ENCODE results near the gene ARHGAP28. TPM values are rescaled to one million over a fixed set of nuclear protein-coding genes. Genes with fewer than 3 reads are reported as not detected.

The ARHGAP28 gene
- total and polyA plus RNA-seq, 3 experiments from 2014 or later, result not detected

DNA sequence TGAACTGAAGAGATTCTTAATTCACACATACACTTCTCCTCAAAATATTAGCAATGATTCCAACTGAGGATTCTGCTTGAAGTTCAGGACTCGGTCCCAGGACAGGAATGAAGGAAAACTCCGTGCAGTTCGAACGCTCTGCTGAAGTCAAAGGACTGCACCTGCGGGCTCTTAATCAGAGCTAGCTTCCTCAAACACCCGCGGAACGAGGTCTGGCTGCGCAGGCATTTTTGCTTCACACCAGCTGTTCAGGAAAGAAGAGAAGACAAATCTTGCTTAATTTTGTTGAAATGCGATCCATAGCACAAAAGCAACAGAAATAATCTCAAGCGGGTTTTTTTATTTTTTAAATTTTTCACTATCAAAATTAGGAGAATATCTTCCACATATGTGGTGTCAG is 212.5 kb downstream of the ARHGAP28 start:
- Histone ChIP-seq H3K27me3 (ENCODE audit: insufficient read depth, low read length, poor library complexity, severe bottlenecking) (no peaks in the 10 kb centered on the region), H3K9me3 (ENCODE audit: low read length) (no peaks in the 10 kb centered on the region), H3K36me3 (ENCODE audit: insufficient read depth, low read length) (no peaks in the 10 kb centered on the region), H3K4me1 (ENCODE audit: insufficient read depth, low read length) (no peaks in the 10 kb centered on the region), H3K27ac (ENCODE audit: low read depth, low read length) (no peak overlapping the region), H3K4me3 (ENCODE audit: low read length) (no peak overlapping the region)
- POLR2A ChIA-PET, result no interaction called here
- Mint-ChIP-seq H3K4me1 (no peaks in the 10 kb centered on the region), H3K36me3 (no peaks in the 10 kb centered on the region), H3K4me3 (no peak overlapping the region), H3K9me3 (peaks cover 0 to 10% (median 7%) of the 10 kb centered on the region in 5 donors), H3K27me3 (no peaks in the 10 kb centered on the region), H3K27ac (no peak overlapping the region)
- CTCF ChIA-PET, result no interaction called here
- no peak for DNase-seq

DNA sequence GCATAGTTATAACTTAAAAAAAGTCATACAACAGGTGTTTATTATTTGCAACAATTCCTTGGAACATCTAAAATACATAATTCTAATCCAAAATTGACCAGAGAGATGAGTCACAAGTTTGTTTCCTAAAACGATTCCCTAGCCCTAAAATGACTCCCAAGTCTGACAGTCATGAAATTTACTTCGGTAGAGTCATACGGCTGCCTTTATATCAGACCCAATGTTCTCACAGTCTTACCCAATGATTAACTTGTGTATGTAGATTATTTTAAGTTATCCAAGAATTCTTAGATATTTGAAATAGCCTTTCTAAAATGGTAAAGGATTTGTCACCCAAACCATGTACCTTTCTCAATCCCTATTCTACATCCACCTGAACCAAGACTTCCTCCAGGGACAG is 213.2 kb downstream of the ARHGAP28 start:
- Histone ChIP-seq H3K27ac (ENCODE audit: low read depth, low read length) (no peak overlapping the region), H3K4me3 (ENCODE audit: low read length) (no peak overlapping the region), H3K36me3 (ENCODE audit: insufficient read depth, low read length) (no peaks in the 10 kb centered on the region), H3K9me3 (ENCODE audit: low read length) (no peaks in the 10 kb centered on the region), H3K27me3 (ENCODE audit: insufficient read depth, low read length, poor library complexity, severe bottlenecking) (no peaks in the 10 kb centered on the region), H3K4me1 (ENCODE audit: insufficient read depth, low read length) (no peaks in the 10 kb centered on the region)
- CTCF ChIA-PET, result no interaction called here
- no peak overlapping the region for H3K4me3 Mint-ChIP-seq
- no peaks in the 10 kb centered on the region for H3K36me3 Mint-ChIP-seq
- no peaks in the 10 kb centered on the region for H3K4me1 Mint-ChIP-seq
- no peak for DNase-seq
- no peak overlapping the region for H3K27ac Mint-ChIP-seq
- POLR2A ChIA-PET, result no interaction called here
- no peaks in the 10 kb centered on the region for H3K27me3 Mint-ChIP-seq
- H3K9me3 Mint-ChIP-seq, result peaks cover 2 to 14% (median 8%) of the 10 kb centered on the region in 5 donors

DNA sequence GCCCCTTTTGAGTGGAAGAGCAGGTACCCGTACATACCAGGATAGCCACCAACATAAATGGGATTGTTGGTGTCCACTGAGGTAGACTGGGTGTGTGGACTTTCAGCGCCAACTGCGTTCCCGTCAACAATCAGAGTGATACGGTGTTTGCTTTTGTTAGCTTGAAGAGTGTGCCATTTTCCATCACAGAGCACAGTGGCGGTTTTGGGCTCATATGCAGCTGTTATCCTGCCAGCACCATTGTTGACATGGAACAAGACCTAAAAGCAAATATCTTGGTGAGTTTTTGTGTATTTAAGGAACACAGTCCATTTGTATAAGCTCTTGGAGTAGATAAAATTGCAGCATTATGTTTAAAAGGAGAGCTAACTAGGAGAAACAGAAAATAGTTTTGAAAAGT is 213.6 kb downstream of the ARHGAP28 start:
- H3K27me3 Mint-ChIP-seq, result no peaks in the 10 kb centered on the region
- peaks cover 2 to 14% (median 6%) of the 10 kb centered on the region in 5 donors for H3K9me3 Mint-ChIP-seq
- Histone ChIP-seq H3K27me3 (ENCODE audit: insufficient read depth, low read length, poor library complexity, severe bottlenecking) (no peaks in the 10 kb centered on the region), H3K27ac (ENCODE audit: low read depth, low read length) (no peak overlapping the region), H3K9me3 (ENCODE audit: low read length) (no peaks in the 10 kb centered on the region), H3K36me3 (ENCODE audit: insufficient read depth, low read length) (no peaks in the 10 kb centered on the region), H3K4me1 (ENCODE audit: insufficient read depth, low read length) (no peaks in the 10 kb centered on the region), H3K4me3 (ENCODE audit: low read length) (no peak overlapping the region)
- no peak overlapping the region for H3K4me3 Mint-ChIP-seq
- ChIA-PET POLR2A (no interaction called here), CTCF (no interaction called here)
- no peak for DNase-seq
- H3K27ac Mint-ChIP-seq, result no peak overlapping the region
- H3K4me1 Mint-ChIP-seq, result no peaks in the 10 kb centered on the region
- H3K36me3 Mint-ChIP-seq, result no peaks in the 10 kb centered on the region

DNA sequence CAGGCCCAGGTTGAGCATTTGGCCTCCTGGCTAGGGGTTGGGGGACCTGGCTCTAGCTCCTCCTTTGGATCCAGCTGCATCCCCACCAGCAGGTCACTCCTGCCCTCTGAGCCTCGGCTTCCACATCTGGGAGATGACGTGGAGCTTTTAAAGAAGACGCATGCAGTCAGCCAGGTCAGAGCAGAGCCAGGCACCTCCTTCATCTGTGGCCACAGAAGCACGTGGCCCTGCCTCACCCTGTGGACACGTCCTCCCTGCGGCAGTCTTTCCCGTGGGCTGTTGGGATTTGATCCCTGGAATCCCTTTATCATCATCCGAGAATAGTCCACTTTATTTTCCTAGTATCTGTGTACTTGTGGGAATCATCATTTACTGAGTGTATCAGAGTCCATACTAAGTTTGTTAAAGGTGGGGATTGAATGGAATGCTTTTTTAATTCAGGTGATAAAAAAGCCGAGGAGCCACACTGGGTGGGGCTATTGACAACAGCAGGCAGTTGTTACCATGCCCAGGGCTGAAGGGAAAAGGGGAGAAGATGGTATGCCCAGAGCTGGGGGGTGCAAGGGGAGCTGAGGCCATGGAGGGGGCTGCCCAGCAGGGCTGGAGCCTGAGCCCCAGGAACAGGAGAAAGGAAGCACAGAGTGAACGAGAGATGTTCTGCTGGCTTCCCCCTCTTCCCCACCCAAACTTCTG is 218.0 kb downstream of the ARHGAP28 start:
- no peaks in the 10 kb centered on the region for H3K27me3 Mint-ChIP-seq
- POLR2A ChIA-PET, result no interaction called here
- H3K4me3 Mint-ChIP-seq, result no peak overlapping the region
- H3K36me3 ChIP-seq (ENCODE audit: insufficient read depth, low read length), result no peaks in the 10 kb centered on the region
- H3K27ac Mint-ChIP-seq, result no peak overlapping the region
- CTCF ChIA-PET, result no interaction called here
- peaks cover 2 to 18% (median 15%) of the 10 kb centered on the region in 5 donors for H3K9me3 Mint-ChIP-seq
- DNase-seq, result no peak
- no peaks in the 10 kb centered on the region for H3K9me3 ChIP-seq (ENCODE audit: low read length)
- no peaks in the 10 kb centered on the region for H3K27me3 ChIP-seq (ENCODE audit: insufficient read depth, low read length, poor library complexity, severe bottlenecking)
- no peak overlapping the region for H3K27ac ChIP-seq (ENCODE audit: low read depth, low read length)
- H3K4me3 ChIP-seq (ENCODE audit: low read length), result no peak overlapping the region
- no peaks in the 10 kb centered on the region for H3K4me1 ChIP-seq (ENCODE audit: insufficient read depth, low read length)
- H3K36me3 Mint-ChIP-seq, result no peaks in the 10 kb centered on the region
- no peaks in the 10 kb centered on the region for H3K4me1 Mint-ChIP-seq

DNA sequence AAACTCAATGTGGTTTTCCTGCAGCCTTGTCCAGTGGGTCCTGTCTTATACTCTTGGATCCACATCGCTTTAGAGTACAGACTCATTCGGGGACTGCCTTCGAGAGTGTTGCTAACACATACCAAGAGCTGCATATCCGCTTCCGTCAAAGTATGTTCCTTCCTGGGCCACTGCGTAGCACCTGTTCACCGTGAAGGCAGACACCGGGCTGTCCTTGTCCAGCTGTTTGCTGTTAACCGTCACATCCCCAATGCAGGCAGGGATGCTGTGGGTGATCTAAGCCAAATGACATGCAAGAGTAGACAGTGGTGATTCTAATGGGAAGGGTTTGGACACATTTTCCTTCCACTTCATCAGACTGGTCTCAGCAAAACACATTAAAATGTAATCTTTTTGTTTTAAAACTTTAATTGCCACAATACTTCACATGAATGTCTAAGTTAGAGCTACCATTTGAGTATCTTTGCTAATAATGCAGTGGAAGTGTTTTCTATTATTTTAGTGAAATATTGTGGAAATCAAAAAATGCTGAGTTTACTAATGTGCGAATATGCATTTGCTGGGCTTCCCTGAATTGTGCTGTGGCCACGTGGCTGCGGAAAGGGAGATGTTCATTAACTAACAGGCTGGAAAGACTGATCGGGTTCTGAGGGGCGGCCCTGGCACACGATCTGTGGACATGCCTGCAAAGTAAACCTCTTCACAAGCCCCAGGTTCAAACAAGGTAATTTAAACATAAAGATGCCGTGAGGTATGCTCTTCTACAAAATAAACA is 219.0 kb downstream of the ARHGAP28 start:
- H3K36me3 Mint-ChIP-seq, result no peaks in the 10 kb centered on the region
- Histone ChIP-seq H3K4me3 (ENCODE audit: low read length) (no peak overlapping the region), H3K27ac (ENCODE audit: low read depth, low read length) (no peak overlapping the region), H3K27me3 (ENCODE audit: insufficient read depth, low read length, poor library complexity, severe bottlenecking) (no peaks in the 10 kb centered on the region), H3K9me3 (ENCODE audit: low read length) (no peaks in the 10 kb centered on the region), H3K36me3 (ENCODE audit: insufficient read depth, low read length) (no peaks in the 10 kb centered on the region), H3K4me1 (ENCODE audit: insufficient read depth, low read length) (no peaks in the 10 kb centered on the region)
- H3K9me3 Mint-ChIP-seq, result peaks cover 2 to 18% (median 17%) of the 10 kb centered on the region in 5 donors
- H3K27me3 Mint-ChIP-seq, result no peaks in the 10 kb centered on the region
- no peak overlapping the region for H3K27ac Mint-ChIP-seq
- no peaks in the 10 kb centered on the region for H3K4me1 Mint-ChIP-seq
- ChIA-PET CTCF (no interaction called here), POLR2A (no interaction called here)
- no peak overlapping the region for H3K4me3 Mint-ChIP-seq
- no peak for DNase-seq

- Mint-ChIP-seq H3K36me3 (no peaks in the 10 kb centered on the region), H3K27me3 (peaks cover 0 to 2% of the 10 kb centered on the region in 2 donors), H3K4me1 (no peaks in the 10 kb centered on the region), H3K4me3 (no peak overlapping the region), H3K27ac (no peak overlapping the region), H3K9me3 (peaks cover 2 to 24% (median 17%) of the 10 kb centered on the region in 5 donors)
- ChIA-PET CTCF (no interaction called here), POLR2A (no interaction called here)
- H3K36me3 ChIP-seq (ENCODE audit: insufficient read depth, low read length), result no peaks in the 10 kb centered on the region
- DNase-seq, result no peak
- no peak overlapping the region for H3K4me3 ChIP-seq (ENCODE audit: low read length)
- no peak overlapping the region for H3K27ac ChIP-seq (ENCODE audit: low read depth, low read length)
- H3K27me3 ChIP-seq (ENCODE audit: insufficient read depth, low read length, poor library complexity, severe bottlenecking), result no peaks in the 10 kb centered on the region
- H3K4me1 ChIP-seq (ENCODE audit: insufficient read depth, low read length), result no peaks in the 10 kb centered on the region
- no peaks in the 10 kb centered on the region for H3K9me3 ChIP-seq (ENCODE audit: low read length)
These were observed 220.5 kb downstream of the ARHGAP28 start for GRCh38 chr18:6949800-6950586.

- no peaks in the 10 kb centered on the region for H3K9me3 ChIP-seq (ENCODE audit: low read length)
- no peaks in the 10 kb centered on the region for H3K36me3 Mint-ChIP-seq
These were observed 221.1 kb downstream of the ARHGAP28 start for GRCh38 chr18:6950641-6951040.

More at GRCh38 chr18:6950641-6951040, 221.1 kb downstream of the ARHGAP28 start:
- peaks cover 2 to 24% (median 17%) of the 10 kb centered on the region in 5 donors for H3K9me3 Mint-ChIP-seq
- Histone ChIP-seq H3K36me3 (ENCODE audit: insufficient read depth, low read length) (no peaks in the 10 kb centered on the region), H3K27me3 (ENCODE audit: insufficient read depth, low read length, poor library complexity, severe bottlenecking) (no peaks in the 10 kb centered on the region), H3K4me1 (ENCODE audit: insufficient read depth, low read length) (no peaks in the 10 kb centered on the region), H3K27ac (ENCODE audit: low read depth, low read length) (no peak overlapping the region), H3K4me3 (ENCODE audit: low read length) (no peak overlapping the region)
- POLR2A ChIA-PET, result no interaction called here
- no peak for DNase-seq
- H3K4me1 Mint-ChIP-seq, result no peaks in the 10 kb centered on the region
- no peak overlapping the region for H3K4me3 Mint-ChIP-seq
- peaks cover 0 to 2% of the 10 kb centered on the region in 2 donors for H3K27me3 Mint-ChIP-seq
- CTCF ChIA-PET, result no interaction called here
- H3K27ac Mint-ChIP-seq, result no peak overlapping the region
